ENCODE measurements around the gene PFDN2.

PFDN2 gene

DNA sequence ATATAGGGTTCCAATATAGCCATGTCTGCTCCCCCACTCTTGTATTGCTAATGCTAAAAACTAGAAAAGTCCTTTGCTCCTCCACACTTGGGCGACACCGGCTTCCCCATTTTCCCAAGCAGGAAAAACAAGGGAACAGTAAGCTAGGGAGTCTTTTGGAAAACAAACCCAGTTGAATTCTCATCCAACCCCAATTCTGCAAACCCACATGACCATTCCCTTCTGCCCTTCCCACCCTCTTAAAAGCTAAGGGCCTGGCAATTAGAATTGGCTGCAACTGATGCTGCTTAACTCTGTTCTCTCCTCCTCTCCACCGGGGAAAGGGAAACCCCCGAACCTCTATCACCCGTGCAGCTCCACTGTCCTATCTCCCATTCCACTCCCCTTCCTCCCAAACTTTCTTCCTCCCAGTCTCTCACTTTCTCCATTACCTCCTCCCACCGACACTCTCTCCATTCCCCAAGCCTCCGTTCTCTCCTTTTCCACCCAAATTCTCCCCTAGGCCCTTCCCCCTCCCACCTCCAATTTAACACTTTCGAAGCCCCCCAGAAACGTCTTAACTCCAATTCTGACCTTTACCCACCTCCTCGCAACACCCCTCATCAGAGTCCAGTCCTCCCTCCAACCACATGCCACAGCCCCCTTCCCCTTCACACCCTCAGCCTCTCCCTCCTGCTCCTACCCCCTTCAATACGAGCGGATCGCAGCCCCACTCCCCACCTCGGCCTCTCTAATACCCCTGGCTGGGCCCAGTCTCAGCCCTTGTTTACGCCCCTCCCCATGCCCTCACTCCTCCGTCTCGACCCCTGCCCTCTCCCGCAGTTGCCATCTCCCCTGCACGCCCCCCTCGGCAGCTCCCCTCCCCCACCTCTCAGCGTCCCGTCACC lies 13.9 kb upstream of the PFDN2 start:
- WGBS: 4% methylated on average over 20 of the region's 22 CpGs
- no peaks in the 10 kb centered on the region for H3K9me3 ChIP-seq (ENCODE audit: control insufficient read depth, low read length)
- H2BK15ac ChIP-seq (ENCODE audit: low read depth, poor library complexity, severe bottlenecking): peak overlapping the region; percentile 73
- peak overlapping the region; percentile 91 for H3K4me2 ChIP-seq (ENCODE audit: low read length, poor library complexity, severe bottlenecking)
- H2BK5ac ChIP-seq (ENCODE audit: low read depth, low read length, poor library complexity, severe bottlenecking): no peak overlapping the region
- peak overlapping the region; percentile 44 for H4K91ac ChIP-seq (ENCODE audit: low read length)
- H2BK12ac ChIP-seq (ENCODE audit: low read length in 2 of 2): peak overlapping the region in 1 of 2 experiments; percentile 40
- peak; percentile 66 for DNase-seq
- peaks cover 26% of the 10 kb centered on the region for H3K79me1 ChIP-seq (replicated peaks; ENCODE audit: low read length, poor library complexity, severe bottlenecking)
- peak overlapping the region; percentile 1 for H2AFZ ChIP-seq (ENCODE audit: low read depth, low read length)
- peak overlapping the region; percentile 93 for H2BK120ac ChIP-seq (ENCODE audit: low read depth, low read length)
- no peaks in the 10 kb centered on the region for H3K27me3 ChIP-seq (ENCODE audit: control insufficient read depth in 1 of 2, insufficient read depth in 1 of 2, low read length in 2 of 2)
- peak overlapping the region; percentile 84 for H3K27ac ChIP-seq (ENCODE audit: low read length, poor library complexity, severe bottlenecking)
- H3K4me1 ChIP-seq (ENCODE audit: control insufficient read depth, insufficient read depth, low read depth, low read length): peaks cover 9% of the 10 kb centered on the region
- H3K4me3 ChIP-seq (ENCODE audit: insufficient read depth in 1 of 2, low read depth in 1 of 2, low read length in 2 of 2): peak overlapping the region; percentile 75 to 94
- peak overlapping the region in 1 of 2 experiments; percentile 6 for H3K23ac ChIP-seq (ENCODE audit: low read length in 2 of 2)
- H4K8ac ChIP-seq (ENCODE audit: low read length): peak overlapping the region; percentile 91
- peak overlapping the region; percentile 18 for H2AK5ac ChIP-seq (ENCODE audit: low read length, severe bottlenecking)
- peak overlapping the region in 1 of 2 experiments; percentile 99 for H3K14ac ChIP-seq (ENCODE audit: low read length in 2 of 2)
- peak overlapping the region; percentile 52 to 69 for H3K4ac ChIP-seq (ENCODE audit: low read depth in 1 of 2, low read length in 2 of 2)
- H3K36me3 ChIP-seq (ENCODE audit: control insufficient read depth in 1 of 2, insufficient read depth in 2 of 2, low read depth in 1 of 2, low read length in 2 of 2): peaks cover 10 to 39% of the 10 kb centered on the region in 2 experiments
- H3K9ac ChIP-seq (ENCODE audit: low read length): peak overlapping the region; percentile 95
- peak overlapping the region; percentile 88 to 98 for H3K18ac ChIP-seq (ENCODE audit: low read depth in 1 of 2, low read length in 2 of 2)

DNA sequence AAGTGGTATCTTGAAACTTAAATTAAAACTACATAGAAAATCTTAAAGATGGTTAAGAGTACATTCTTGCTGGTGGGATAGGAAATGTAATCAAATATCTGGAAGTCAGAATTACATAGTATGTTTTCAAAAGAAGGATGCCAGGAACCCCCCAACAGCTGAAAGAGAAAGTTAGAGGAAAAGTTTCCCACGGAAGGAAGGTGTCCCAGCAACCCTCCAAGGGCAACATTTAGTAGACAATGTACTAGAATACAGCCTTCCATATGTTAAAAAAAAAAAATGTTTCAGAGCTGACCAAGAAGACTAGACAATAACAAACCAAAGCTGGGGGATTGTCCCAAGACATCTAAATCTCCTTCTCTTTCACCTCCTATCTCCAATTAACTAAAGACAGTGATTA lies 12.4 kb upstream of the PFDN2 start:
- peak overlapping the region in 1 of 2 experiments; percentile 94 for H3K4me3 ChIP-seq (ENCODE audit: insufficient read depth in 1 of 2, low read depth in 1 of 2, low read length in 2 of 2)
- peaks cover 15% of the 10 kb centered on the region for H3K79me1 ChIP-seq (replicated peaks; ENCODE audit: low read length, poor library complexity, severe bottlenecking)
- H4K8ac ChIP-seq (ENCODE audit: low read length): no peak overlapping the region
- H4K91ac ChIP-seq (ENCODE audit: low read length): no peak overlapping the region
- 100% methylated on average over 1 of the region's 1 CpG for WGBS
- H3K4me1 ChIP-seq (ENCODE audit: control insufficient read depth, insufficient read depth, low read depth, low read length): peaks cover 9% of the 10 kb centered on the region
- H3K4ac ChIP-seq (ENCODE audit: low read depth in 1 of 2, low read length in 2 of 2): no peak overlapping the region
- H3K18ac ChIP-seq (ENCODE audit: low read depth in 1 of 2, low read length in 2 of 2): no peak overlapping the region
- no peak overlapping the region for H3K27ac ChIP-seq (ENCODE audit: low read length, poor library complexity, severe bottlenecking)
- H3K9ac ChIP-seq (ENCODE audit: low read length): peak overlapping the region; percentile 95
- H2BK5ac ChIP-seq (ENCODE audit: low read depth, low read length, poor library complexity, severe bottlenecking): no peak overlapping the region
- H2AK5ac ChIP-seq (ENCODE audit: low read length, severe bottlenecking): no peak overlapping the region
- no peak overlapping the region for H3K23ac ChIP-seq (ENCODE audit: low read length in 2 of 2)
- no peak overlapping the region for H2BK15ac ChIP-seq (ENCODE audit: low read depth, poor library complexity, severe bottlenecking)
- no peaks in the 10 kb centered on the region for H3K27me3 ChIP-seq (ENCODE audit: control insufficient read depth in 1 of 2, insufficient read depth in 1 of 2, low read length in 2 of 2)
- no peaks in the 10 kb centered on the region for H3K9me3 ChIP-seq (ENCODE audit: control insufficient read depth, low read length)
- H3K36me3 ChIP-seq (ENCODE audit: control insufficient read depth in 1 of 2, insufficient read depth in 2 of 2, low read depth in 1 of 2, low read length in 2 of 2): peaks cover 10 to 48% of the 10 kb centered on the region in 2 experiments
- no peak overlapping the region for H2AFZ ChIP-seq (ENCODE audit: low read depth, low read length)
- peak overlapping the region; percentile 11 for H3K4me2 ChIP-seq (ENCODE audit: low read length, poor library complexity, severe bottlenecking)
- no peak for DNase-seq
- no peak overlapping the region for H2BK12ac ChIP-seq (ENCODE audit: low read length in 2 of 2)
- no peak overlapping the region for H3K14ac ChIP-seq (ENCODE audit: low read length in 2 of 2)
- no peak overlapping the region for H2BK120ac ChIP-seq (ENCODE audit: low read depth, low read length)

GRCh38 chr1:161128591-161129420 lies 11.0 kb upstream of the PFDN2 start:
- peaks cover 1% of the 10 kb centered on the region for H3K4me1 ChIP-seq (ENCODE audit: control insufficient read depth, insufficient read depth, low read depth, low read length)
- H3K9me3 ChIP-seq (ENCODE audit: control insufficient read depth, low read length): no peaks in the 10 kb centered on the region
- no peak overlapping the region for H3K4me3 ChIP-seq (ENCODE audit: insufficient read depth in 1 of 2, low read depth in 1 of 2, low read length in 2 of 2)
- no peak overlapping the region for H2AFZ ChIP-seq (ENCODE audit: low read depth, low read length)
- no peak overlapping the region for H3K4me2 ChIP-seq (ENCODE audit: low read length, poor library complexity, severe bottlenecking)
- 100% methylated on average over 4 of the region's 4 CpGs for WGBS
- H3K18ac ChIP-seq (ENCODE audit: low read depth in 1 of 2, low read length in 2 of 2): no peak overlapping the region
- no peak overlapping the region for H2BK15ac ChIP-seq (ENCODE audit: low read depth, poor library complexity, severe bottlenecking)
- no peak overlapping the region for H3K14ac ChIP-seq (ENCODE audit: low read length in 2 of 2)
- H3K4ac ChIP-seq (ENCODE audit: low read depth in 1 of 2, low read length in 2 of 2): no peak overlapping the region
- peaks cover 15 to 61% of the 10 kb centered on the region in 2 experiments for H3K36me3 ChIP-seq (ENCODE audit: control insufficient read depth in 1 of 2, insufficient read depth in 2 of 2, low read depth in 1 of 2, low read length in 2 of 2)
- H2BK12ac ChIP-seq (ENCODE audit: low read length in 2 of 2): no peak overlapping the region
- H2BK120ac ChIP-seq (ENCODE audit: low read depth, low read length): no peak overlapping the region
- H3K27ac ChIP-seq (ENCODE audit: low read length, poor library complexity, severe bottlenecking): no peak overlapping the region
- no peak overlapping the region for H3K23ac ChIP-seq (ENCODE audit: low read length in 2 of 2)
- no peak for DNase-seq
- no peak overlapping the region for H2AK5ac ChIP-seq (ENCODE audit: low read length, severe bottlenecking)
- no peak overlapping the region for H4K8ac ChIP-seq (ENCODE audit: low read length)
- no peaks in the 10 kb centered on the region for H3K27me3 ChIP-seq (ENCODE audit: control insufficient read depth in 1 of 2, insufficient read depth in 1 of 2, low read length in 2 of 2)
- H4K91ac ChIP-seq (ENCODE audit: low read length): no peak overlapping the region
- no peak overlapping the region for H3K9ac ChIP-seq (ENCODE audit: low read length)
- H2BK5ac ChIP-seq (ENCODE audit: low read depth, low read length, poor library complexity, severe bottlenecking): no peak overlapping the region
- peaks cover 17% of the 10 kb centered on the region for H3K79me1 ChIP-seq (replicated peaks; ENCODE audit: low read length, poor library complexity, severe bottlenecking)

DNA sequence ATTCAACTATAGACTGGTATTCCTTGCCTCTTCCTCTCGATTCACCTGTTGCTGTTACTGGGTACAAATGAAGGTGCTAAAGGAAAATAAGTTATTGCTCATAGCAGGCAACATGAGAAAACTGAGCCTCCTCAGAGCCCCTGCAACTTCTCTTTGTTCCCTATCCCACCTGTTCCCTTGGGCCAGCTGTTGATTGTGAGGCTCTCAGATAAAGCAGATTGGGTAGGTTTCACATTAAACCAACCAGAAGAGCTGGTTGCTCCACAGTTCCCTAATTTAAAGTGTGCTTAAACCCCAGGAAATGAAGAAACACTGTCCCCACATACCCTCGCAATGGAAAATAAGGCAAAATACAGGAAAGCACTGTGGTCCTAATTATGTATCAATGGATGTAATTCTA lies 9.8 kb upstream of the PFDN2 start:
- Histone ChIP-seq H3K4me3 (ENCODE audit: insufficient read depth in 1 of 2, low read depth in 1 of 2, low read length in 2 of 2) (no peak overlapping the region), H2AFZ (ENCODE audit: low read depth, low read length) (no peak overlapping the region), H3K23ac (ENCODE audit: low read length in 2 of 2) (no peak overlapping the region), H2AK5ac (ENCODE audit: low read length, severe bottlenecking) (no peak overlapping the region), H2BK5ac (ENCODE audit: low read depth, low read length, poor library complexity, severe bottlenecking) (no peak overlapping the region), H3K18ac (ENCODE audit: low read depth in 1 of 2, low read length in 2 of 2) (no peak overlapping the region), H3K4ac (ENCODE audit: low read depth in 1 of 2, low read length in 2 of 2) (no peak overlapping the region), H3K27me3 (ENCODE audit: control insufficient read depth in 1 of 2, insufficient read depth in 1 of 2, low read length in 2 of 2) (no peaks in the 10 kb centered on the region), H4K91ac (ENCODE audit: low read length) (no peak overlapping the region), H3K27ac (ENCODE audit: low read length, poor library complexity, severe bottlenecking) (no peak overlapping the region), H4K8ac (ENCODE audit: low read length) (no peak overlapping the region), H2BK120ac (ENCODE audit: low read depth, low read length) (no peak overlapping the region), H3K4me1 (ENCODE audit: control insufficient read depth, insufficient read depth, low read depth, low read length) (peaks cover 1% of the 10 kb centered on the region), H2BK15ac (ENCODE audit: low read depth, poor library complexity, severe bottlenecking) (no peak overlapping the region), H3K36me3 (ENCODE audit: control insufficient read depth in 1 of 2, insufficient read depth in 2 of 2, low read depth in 1 of 2, low read length in 2 of 2) (peaks cover 27 to 71% of the 10 kb centered on the region in 2 experiments), H3K9me3 (ENCODE audit: control insufficient read depth, low read length) (no peaks in the 10 kb centered on the region), H3K79me1 (replicated peaks; ENCODE audit: low read length, poor library complexity, severe bottlenecking) (peaks cover 22% of the 10 kb centered on the region), H3K4me2 (ENCODE audit: low read length, poor library complexity, severe bottlenecking) (no peak overlapping the region), H3K9ac (ENCODE audit: low read length) (no peak overlapping the region), H3K14ac (ENCODE audit: low read length in 2 of 2) (no peak overlapping the region), H2BK12ac (ENCODE audit: low read length in 2 of 2) (no peak overlapping the region)
- DNase-seq: no peak
- 100% methylated on average over 1 of the region's 2 CpGs for WGBS

All from mesenchymal stem cell (in vitro differentiated cells and primary cell).